K562 (cell line): ENCODE results near the gene ZNF627. TPM values are rescaled to one million over a fixed set of nuclear protein-coding genes. Genes with fewer than 3 reads are reported as not detected.

Experiments used
- ARID1B ChIP-seq: fragments of 450-650 bp; IDR thresholded peaks from 2 replicates; pipeline ENCODE4 v1.6.1; 2016; ENCODE audit warnings: antibody characterized with exemption, mild to moderate bottlenecking, inconsistent platforms
- CGGBP1 ChIP-seq: fragments of 250-450 bp; sonication (Bioruptor Pico); IDR thresholded peaks from 2 replicates; pipeline ENCODE4 v1.9.0; 2021; ENCODE audit warnings: mild to moderate bottlenecking
- GATAD2A ChIP-seq: fragments of 450-650 bp; IDR thresholded peaks from 2 replicates; pipeline ENCODE4 v1.6.1; 2017
- GTF2B ChIP-seq: IDR thresholded peaks from 2 replicates; pipeline ENCODE4 v1.6.1; 2011; ENCODE audit not compliant: insufficient read length; ENCODE audit errors: extremely low read depth
- KLF1 ChIP-seq: fragments of 450-650 bp; IDR thresholded peaks from 2 replicates; pipeline ENCODE4 v1.6.1; 2016; ENCODE audit warnings: missing genetic modification characterization, missing compliant biosample characterization
- MAFF ChIP-seq: IDR thresholded peaks from 2 replicates; pipeline ENCODE4 v1.6.1; 2012; ENCODE audit warnings: low read length, improper control_type of control experiment
- MEF2D ChIP-seq: conservative IDR thresholded peaks from 2 replicates; pipeline ENCODE4 v1.6.1; 2016; ENCODE audit warnings: low read depth, missing genetic modification characterization, missing compliant biosample characterization
- MTA3 ChIP-seq: fragments of 450-650 bp; formaldehyde crosslinking; IDR thresholded peaks from 2 replicates; pipeline ENCODE4 v1.6.1; 2017; ENCODE audit warnings: mild to moderate bottlenecking, borderline replicate concordance
- NCOR1 ChIP-seq: fragments of 450-650 bp; IDR thresholded peaks from 2 replicates; pipeline ENCODE4 v1.6.1; 2016; ENCODE audit warnings: mild to moderate bottlenecking, moderate library complexity
- NFIX ChIP-seq: fragments of 250-450 bp; sonication (Bioruptor Pico); IDR thresholded peaks from 2 replicates; pipeline ENCODE4 v1.4.0; 2020; ENCODE audit warnings: low read depth, mild to moderate bottlenecking, moderate library complexity
- NFRKB ChIP-seq: fragments of 450-650 bp; IDR thresholded peaks from 2 replicates; pipeline ENCODE4 v1.6.1; 2016; ENCODE audit warnings: low read depth
- NR2F6 ChIP-seq: fragments of 450-650 bp; formaldehyde crosslinking; IDR thresholded peaks from 2 replicates; pipeline ENCODE4 v1.4.0; 2020; ENCODE audit warnings: mild to moderate bottlenecking
- PBX2 ChIP-seq, 2 experiments: IDR thresholded peaks in 1 of 2; conservative IDR thresholded peaks in 1 of 2; 2 replicates each; pipeline ENCODE4 v1.6.1; 2016; ENCODE audit warnings: low read depth in 2 of 2, mild to moderate bottlenecking in 1 of 2, missing compliant biosample characterization in 1 of 2, missing genetic modification characterization in 1 of 2, moderate library complexity in 1 of 2
- PRMT5 ChIP-seq: sonication (generic); formaldehyde crosslinking; IDR thresholded peaks from 2 replicates; pipeline ENCODE4 v1.5.0; 2020; ENCODE audit warnings: missing genetic modification reagents
- RB1 ChIP-seq: fragments of 450-650 bp; IDR thresholded peaks from 2 replicates; pipeline ENCODE4 v1.6.1; 2017; ENCODE audit warnings: low read depth, mild to moderate bottlenecking
- RBFOX2 ChIP-seq: fragments of 200-400 bp; formaldehyde crosslinking; IDR thresholded peaks from 2 replicates; pipeline ENCODE4 v1.6.1; 2017; ENCODE audit warnings: low read depth, mild to moderate bottlenecking, low read length, moderate library complexity
- RREB1 ChIP-seq: fragments of 250-450 bp; sonication (Bioruptor Pico); IDR thresholded peaks from 2 replicates; pipeline ENCODE4 v1.4.0; 2020
- SMARCA4 ChIP-seq: fragments of 450-650 bp; IDR thresholded peaks from 2 replicates; pipeline ENCODE4 v1.6.1; 2016
- SMARCE1 ChIP-seq: fragments of 450-650 bp; IDR thresholded peaks from 2 replicates; pipeline ENCODE4 v1.7.1; 2016; ENCODE audit warnings: mild to moderate bottlenecking
- STAG1 ChIP-seq: sonication (generic); formaldehyde crosslinking; IDR thresholded peaks from 2 replicates; pipeline ENCODE4 v1.5.0; 2020; ENCODE audit warnings: missing genetic modification reagents, borderline replicate concordance
- TAF9B ChIP-seq: fragments of 450-650 bp; IDR thresholded peaks from 2 replicates; pipeline ENCODE4 v1.6.1; 2018; ENCODE audit warnings: mild to moderate bottlenecking; ENCODE audit not compliant: partially characterized antibody
- ZFPM2 ChIP-seq: fragments of 250-450 bp; sonication (Bioruptor Pico); IDR thresholded peaks from 2 replicates; pipeline ENCODE4 v1.5.1; 2022; ENCODE audit warnings: mild to moderate bottlenecking
- ZNF668 ChIP-seq: fragments of 250-450 bp; sonication (Bioruptor Pico); IDR thresholded peaks from 2 replicates; pipeline ENCODE4 v1.8.0; 2022; ENCODE audit warnings: mild to moderate bottlenecking, inconsistent platforms
- polyA plus RNA-seq, 8 experiments: library from polyadenylated mRNA; depleted of rRNA in 4 of 8; stranded (reverse) in 5 of 8; unstranded in 3 of 8; fragments of >200 nt; fragmentation: Nextera tagmentation in 2 of 8; fragmentation: Illumina TruSeq in 1 of 8; extraction: Ambion mirVana in 2 of 8; extraction: Trizol in 1 of 8; gene quantifications; 2 replicates each; pipeline versions ENCODE4 v1.2.1 to v1.2.3, GENCODE V29; 2011 to 2014; ENCODE audit warnings: inconsistent platforms in 1 of 8, missing spikeins in 1 of 8
- total RNA-seq, 7 experiments: library from RNA; depleted of rRNA in 6 of 7; stranded (reverse); fragments of >200 nt in 6 of 7; fragmentation: Illumina TruSeq in 2 of 7; extraction: Trizol in 2 of 7; gene quantifications; 2 replicates each; pipeline versions ENCODE4 v1.2.1 to v1.2.3, GENCODE V29; 2011 to 2021; ENCODE audit warnings: low replicate concordance in 1 of 7

Gene ZNF627
- total and polyA plus RNA-seq, 9 of the 15 experiments (the other 6 are each of a cell fraction or from before 2014, with no cell fraction given): 6.4 to 19.9 (median 10.6) TPM

GRCh38 chr19:11563532-11563931 lies 33.8 kb upstream of the ZNF627 start (continued):
- TF ChIP-seq MEF2D (tag) (no peak), MTA3 (0 out of 2 replicates have a peak, but pooled peaks have one; percentile 28), NCOR1 (no peak), TAF9B (no peak), ZFPM2 (CRISPR knock-in tag) (no peak), PBX2 (CRISPR knock-in tag; IDR thresholded peaks at IDR 0.05; ENCODE audit: low read depth) (no peak), PBX2 (tag; conservative IDR thresholded peaks at IDR 0.05; ENCODE audit: low read depth) (no peak), SMARCE1 (peak; percentile 70), PRMT5 (CRISPR knock-in tag) (no peak), ZNF668 (no peak), NR2F6 (CRISPR knock-in tag) (no peak), NFIX (CRISPR knock-in tag) (no peak), RB1 (no peak), GTF2B (no peak), MAFF (no peak), RREB1 (CRISPR knock-in tag) (no peak), CGGBP1 (CRISPR knock-in tag) (no peak), ARID1B (peak; percentile 80), NFRKB (peak; percentile 64; the same call in 1 of the 2 replicates), GATAD2A (0 out of 2 replicates have a peak, but pooled peaks have one; percentile 34), SMARCA4 (peak; percentile 66), STAG1 (CRISPR knock-in tag) (no peak), KLF1 (no peak), RBFOX2 (peak; percentile 40; the same call in 1 of the 2 replicates)
